Chondrocyte (in vitro differentiated cells): ENCODE results near the gene ADCY3. TPM values are rescaled to one million over a fixed set of nuclear protein-coding genes. Genes with fewer than 3 reads are reported as not detected.
A peak's percentile ranks its signal among the peaks of the same experiment; 100 is the strongest.

Experiments used
- DNase-seq: peaks from one replicate; pipeline ENCODE4 v3.0.0; 2021; ENCODE audit warnings: mixed read lengths, low spot score
- H3K27ac Mint-ChIP-seq: one replicate; pipeline ENCODE4 v1.8.0; 2021; ENCODE audit warnings: mild to moderate bottlenecking, moderate library complexity, mixed read lengths; ENCODE audit not compliant: unreplicated experiment
- H3K27me3 Mint-ChIP-seq: 2 replicates; pipeline ENCODE4 v1.8.0; 2021; ENCODE audit warnings: low read depth, mixed read lengths
- H3K36me3 Mint-ChIP-seq: 2 replicates; pipeline ENCODE4 v1.8.0; 2021; ENCODE audit warnings: low read depth, mixed read lengths
- H3K4me1 Mint-ChIP-seq: 2 replicates; pipeline ENCODE4 v1.8.0; 2021; ENCODE audit warnings: low read depth, mild to moderate bottlenecking, mixed read lengths
- H3K4me3 Mint-ChIP-seq: one replicate; pipeline ENCODE4 v1.8.0; 2021; ENCODE audit warnings: mild to moderate bottlenecking, moderate library complexity, mixed read lengths; ENCODE audit not compliant: unreplicated experiment
- H3K9me3 Mint-ChIP-seq: 2 replicates; pipeline ENCODE4 v1.8.0; 2021; ENCODE audit warnings: low read depth, mixed read lengths
- CTCF ChIP-seq: fragments of 200-600 bp; sonication (generic); IDR thresholded peaks from 2 replicates; pipeline ENCODE4 v1.5.0; 2021; ENCODE audit warnings: antibody characterized with exemption, mild to moderate bottlenecking, moderate library complexity
- total RNA-seq: library from RNA; stranded (reverse); gene quantifications from 3 replicates; pipeline ENCODE4 v1.2.1, GENCODE V29; 2021

ADCY3 gene
- total RNA-seq, 1 donor from 2014 or later = 69.3 TPM

- DNase-seq = no peak
- H3K27ac Mint-ChIP-seq = no peak overlapping the region
- no peaks in the 10 kb centered on the region for H3K36me3 Mint-ChIP-seq
- TF ChIP-seq CTCF = no peak
- no peaks in the 10 kb centered on the region for H3K27me3 Mint-ChIP-seq
- no peaks in the 10 kb centered on the region for H3K9me3 Mint-ChIP-seq
- H3K4me3 Mint-ChIP-seq = no peak overlapping the region
- H3K4me1 Mint-ChIP-seq = peaks cover 35% of the 10 kb centered on the region
These were observed 63.2 kb downstream of the ADCY3 start for GRCh38 chr2:24856791-24857211.

- no peaks in the 10 kb centered on the region for H3K27me3 Mint-ChIP-seq
- peaks cover 46% of the 10 kb centered on the region for H3K4me1 Mint-ChIP-seq
- no peaks in the 10 kb centered on the region for H3K36me3 Mint-ChIP-seq
- peak overlapping the region; percentile 58 for H3K27ac Mint-ChIP-seq
- no peaks in the 10 kb centered on the region for H3K9me3 Mint-ChIP-seq
- TF ChIP-seq CTCF = no peak
- no peak for DNase-seq
- H3K4me3 Mint-ChIP-seq = no peak overlapping the region
These were observed 64.3 kb downstream of the ADCY3 start for GRCh38 chr2:24855726-24856125.

GRCh38 chr2:24855022-24855622, 64.9 kb downstream of the ADCY3 start:
- peaks cover 49% of the 10 kb centered on the region for H3K4me1 Mint-ChIP-seq
- H3K27me3 Mint-ChIP-seq = no peaks in the 10 kb centered on the region
- peak overlapping the region; percentile 58 for H3K27ac Mint-ChIP-seq
- no peaks in the 10 kb centered on the region for H3K36me3 Mint-ChIP-seq
- no peak overlapping the region for H3K4me3 Mint-ChIP-seq
- no peaks in the 10 kb centered on the region for H3K9me3 Mint-ChIP-seq
- no peak for DNase-seq
- no peak for TF ChIP-seq CTCF

GRCh38 chr2:24853996-24854395, 66.0 kb downstream of the ADCY3 start:
- Mint-ChIP-seq H3K27me3 (no peaks in the 10 kb centered on the region), H3K4me1 (peaks cover 49% of the 10 kb centered on the region), H3K9me3 (no peaks in the 10 kb centered on the region), H3K36me3 (no peaks in the 10 kb centered on the region), H3K4me3 (no peak overlapping the region), H3K27ac (no peak overlapping the region)
- DNase-seq = no peak
- TF ChIP-seq CTCF = no peak

GRCh38 chr2:24853046-24853445, 67.0 kb downstream of the ADCY3 start:
- H3K9me3 Mint-ChIP-seq = no peaks in the 10 kb centered on the region
- H3K36me3 Mint-ChIP-seq = no peaks in the 10 kb centered on the region
- DNase-seq = no peak
- no peaks in the 10 kb centered on the region for H3K27me3 Mint-ChIP-seq
- no peak overlapping the region for H3K4me3 Mint-ChIP-seq
- H3K4me1 Mint-ChIP-seq = peaks cover 48% of the 10 kb centered on the region
- TF ChIP-seq CTCF = no peak
- no peak overlapping the region for H3K27ac Mint-ChIP-seq
